ENCODE measurements around the gene SERPINB5.

DNA sequence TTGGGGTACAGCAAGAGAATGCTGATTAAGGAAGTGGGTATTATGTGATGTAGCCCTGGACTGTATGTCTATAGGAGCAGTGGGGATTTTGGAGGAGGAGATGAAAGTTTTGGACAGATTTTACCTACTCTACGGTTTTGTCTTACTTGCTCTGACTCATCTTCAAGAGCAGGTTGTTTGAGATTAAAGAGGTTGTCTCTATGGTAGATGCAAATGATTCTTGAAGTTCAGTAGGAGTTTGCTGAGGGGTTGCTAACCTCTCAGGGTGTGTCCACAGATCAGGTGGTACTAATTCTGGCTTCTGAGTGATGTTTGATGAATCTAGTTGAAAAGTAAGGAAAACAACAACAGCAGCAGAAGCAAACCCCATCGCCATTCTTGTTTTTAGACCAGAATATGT lies 55.7 kb downstream of the SERPINB5 start:
- TF ChIP-seq CTCF (IDR thresholded peaks at IDR 0.05; ENCODE audit: low read depth, low read length, poor library complexity, severe bottlenecking) (no peak), EZH2phosphoT487 (IDR thresholded peaks at IDR 0.05; ENCODE audit: borderline replicate concordance, low read length) (no peak)

Measured in DOHH2 (cell line).